T follicular helper cell (primary cell): ENCODE measurements around the gene ALS2.
"Not testable (repeated sequence)": the region's sequence is repeated elsewhere in the genome, so short reads cannot be mapped to it uniquely, and the experiment has no call there.

Experiments
- DNase-seq: peaks from one replicate; pipeline ENCODE4 v3.0.0-alpha.2; 2020; ENCODE audit warnings: low read depth

The ALS2 gene

GRCh38 chr2:201793631-201794030, 12.9 kb upstream of the ALS2 start:
- DNase-seq: no peak

- DNase-seq: no peak
These were observed 10.3 kb upstream of the ALS2 start for GRCh38 chr2:201790989-201791388.

GRCh38 chr2:201790291-201790690, 9.6 kb upstream of the ALS2 start:
- no peak for DNase-seq

- no peak for DNase-seq
These were observed 8.7 kb upstream of the ALS2 start for GRCh38 chr2:201789395-201789794.

- DNase-seq: no peak
These were observed 7.6 kb upstream of the ALS2 start for GRCh38 chr2:201788371-201788770.

GRCh38 chr2:201786471-201786870, 5.7 kb upstream of the ALS2 start:
- DNase-seq: no peak

GRCh38 chr2:201785135-201785534, 4.4 kb upstream of the ALS2 start:
- DNase-seq: no peak

GRCh38 chr2:201784563-201784962, 3.8 kb upstream of the ALS2 start:
- DNase-seq: no peak

- DNase-seq: no peak
These were observed 871 bp upstream of the ALS2 start for GRCh38 chr2:201781557-201782051.

GRCh38 chr2:201779901-201780673, 646 bp downstream of the ALS2 start:
- DNase-seq: no peak

GRCh38 chr2:201777869-201778268, 2.9 kb downstream of the ALS2 start:
- DNase-seq: no peak

GRCh38 chr2:201777043-201777442, 3.7 kb downstream of the ALS2 start:
- no peak for DNase-seq

- DNase-seq: no peak
These were observed 5.4 kb downstream of the ALS2 start for GRCh38 chr2:201775326-201775725.

GRCh38 chr2:201774546-201774945, 6.2 kb downstream of the ALS2 start:
- DNase-seq: no peak

GRCh38 chr2:201773990-201774389, 6.7 kb downstream of the ALS2 start:
- DNase-seq: no peak

- no peak for DNase-seq
These were observed 10.9 kb downstream of the ALS2 start for GRCh38 chr2:201769666-201770373.

- no peak for DNase-seq
These were observed 11.8 kb downstream of the ALS2 start for GRCh38 chr2:201768918-201769317.

GRCh38 chr2:201765799-201766198, 14.9 kb downstream of the ALS2 start:
- no peak for DNase-seq

- not testable (repeated sequence) for DNase-seq
These were observed 16.3 kb downstream of the ALS2 start for GRCh38 chr2:201764469-201764868.

- no peak for DNase-seq
These were observed 19.6 kb downstream of the ALS2 start for GRCh38 chr2:201761101-201761500.

- DNase-seq: no peak
These were observed 21.2 kb downstream of the ALS2 start for GRCh38 chr2:201759567-201759966.

- DNase-seq: no peak
These were observed 21.9 kb downstream of the ALS2 start for GRCh38 chr2:201758873-201759272.

- no peak for DNase-seq
These were observed 22.5 kb downstream of the ALS2 start for GRCh38 chr2:201758234-201758633.
